Upper lobe of left lung (tissue), 4 donors: ENCODE results near the gene FBXO8.

ENCODE experiments used
- CTCF ChIP-seq, 6 experiments: fragments of 450-650 bp in 4 of 6; fragments of 200-600 bp in 2 of 6; sonication (generic) in 2 of 6; IDR thresholded peaks; one replicate each; pipeline ENCODE4 v1.5.1; 2016 to 2019; ENCODE audit warnings: antibody characterized with exemption in 6 of 6
- EP300 ChIP-seq, 4 donors: sonication (generic); formaldehyde crosslinking; IDR thresholded peaks; one replicate each; pipeline ENCODE4 v1.5.1; 2017; ENCODE audit warnings: antibody characterized with exemption in 4 of 4, control low read depth in 2 of 4
- POLR2A ChIP-seq, 4 donors: fragments of 450-650 bp; IDR thresholded peaks; one replicate each; pipeline ENCODE4 v1.5.1; 2016 to 2017; ENCODE audit warnings: antibody characterized with exemption in 4 of 4, mild to moderate bottlenecking in 2 of 4
- POLR2AphosphoS5 ChIP-seq, 2 donors: sonication (generic); formaldehyde crosslinking; IDR thresholded peaks; one replicate each; pipeline ENCODE4 v1.5.1; 2017; ENCODE audit warnings: antibody characterized with exemption in 2 of 2

GRCh38 chr4:174320494-174321199, 37.2 kb upstream of the FBXO8 start:
- TF ChIP-seq CTCF (IDR thresholded peaks at IDR 0.05) (no peak), POLR2AphosphoS5 (IDR thresholded peaks at IDR 0.05) (no peak), POLR2A (IDR thresholded peaks at IDR 0.05) (no peak), EP300 (IDR thresholded peaks at IDR 0.05) (no peak)
